ENCODE measurements around the gene MATK.
"Not testable (repeated sequence)": the region's sequence is repeated elsewhere in the genome, so short reads cannot be mapped to it uniquely, and the experiment has no call there.

MATK gene

DNA sequence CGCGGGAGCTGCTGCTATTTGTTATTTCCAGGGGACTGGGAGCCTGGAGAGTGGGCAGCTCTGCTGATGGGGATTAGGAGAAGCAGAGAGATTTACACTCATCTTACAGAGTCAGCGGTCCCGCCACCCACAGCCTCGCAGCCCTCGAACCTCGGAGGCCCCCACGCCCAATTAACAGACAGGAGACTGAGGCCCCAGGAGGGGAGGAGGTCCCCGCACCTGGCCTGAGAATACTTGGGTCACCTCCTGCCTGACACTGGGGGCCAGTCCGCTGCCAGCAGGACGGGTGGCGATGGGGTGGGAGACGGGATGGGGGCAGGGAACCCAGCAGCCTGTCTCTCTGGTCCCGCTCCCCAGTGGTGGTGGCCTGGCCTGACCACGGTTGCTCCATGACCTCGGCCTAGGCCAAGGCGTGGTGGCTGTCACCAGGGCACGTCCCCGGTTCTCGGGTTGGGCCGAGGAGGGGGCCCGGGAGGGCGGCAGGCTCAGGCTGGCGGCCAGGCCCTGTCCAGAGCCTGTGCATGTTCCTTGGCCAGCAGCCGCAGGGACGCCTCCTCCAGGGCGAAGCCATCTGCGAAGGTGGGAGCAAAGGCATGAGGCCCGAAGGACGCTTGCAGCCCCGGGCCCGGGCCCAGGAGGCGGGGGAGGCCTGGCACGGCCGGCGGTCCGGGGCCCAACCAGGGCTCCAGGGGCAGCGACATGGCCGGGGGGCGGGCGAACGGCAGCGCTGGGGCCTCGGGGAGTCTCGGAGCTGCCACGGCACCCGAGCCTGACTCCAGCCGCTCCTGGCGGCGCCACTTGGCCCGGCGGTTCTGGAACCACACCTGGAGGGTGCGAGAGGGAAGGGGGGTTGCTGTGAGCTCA lies 15.8 kb downstream of the MATK start:
- DNase-seq (ENCODE audit: low read depth): no peak

DNA sequence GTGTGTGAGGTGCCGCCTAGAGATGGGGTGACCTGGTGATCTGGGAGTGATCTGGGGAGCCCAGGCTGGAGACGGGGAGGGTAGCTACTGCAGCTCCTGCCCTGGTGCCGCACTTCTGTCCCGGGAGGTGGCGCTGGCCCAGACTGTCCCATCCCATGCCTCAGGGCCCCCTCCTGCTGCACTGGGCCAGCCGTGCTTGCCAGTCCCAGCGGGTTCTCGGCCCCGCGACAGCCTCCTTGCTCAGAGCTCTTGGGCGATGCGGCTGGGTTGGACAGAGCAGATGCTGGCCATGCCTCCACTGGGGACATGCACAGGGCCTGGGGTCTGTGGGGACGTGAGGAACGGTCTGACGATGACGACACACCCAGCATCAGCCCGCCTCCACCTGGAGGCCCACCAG lies 16.7 kb downstream of the MATK start:
- DNase-seq (ENCODE audit: low read depth): no peak

DNA sequence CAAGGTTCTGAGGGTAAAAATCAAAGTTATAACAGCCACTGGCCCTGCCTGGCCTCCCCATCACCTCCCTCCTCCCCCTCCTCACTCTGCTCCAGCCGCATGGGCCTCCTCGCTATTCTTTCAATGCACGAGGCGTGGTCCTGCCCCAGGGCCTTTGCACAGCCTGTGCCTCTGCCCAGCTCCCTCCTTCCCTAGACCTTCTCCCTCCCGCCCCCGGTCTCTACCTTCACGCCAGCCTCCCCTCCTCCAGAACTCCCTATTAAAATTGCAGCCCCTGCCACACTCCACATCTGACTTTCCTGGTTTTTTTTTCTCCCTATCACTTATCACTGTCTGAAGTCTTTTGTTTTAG lies 17.5 kb downstream of the MATK start:
- no peak for DNase-seq (ENCODE audit: low read depth)

DNA sequence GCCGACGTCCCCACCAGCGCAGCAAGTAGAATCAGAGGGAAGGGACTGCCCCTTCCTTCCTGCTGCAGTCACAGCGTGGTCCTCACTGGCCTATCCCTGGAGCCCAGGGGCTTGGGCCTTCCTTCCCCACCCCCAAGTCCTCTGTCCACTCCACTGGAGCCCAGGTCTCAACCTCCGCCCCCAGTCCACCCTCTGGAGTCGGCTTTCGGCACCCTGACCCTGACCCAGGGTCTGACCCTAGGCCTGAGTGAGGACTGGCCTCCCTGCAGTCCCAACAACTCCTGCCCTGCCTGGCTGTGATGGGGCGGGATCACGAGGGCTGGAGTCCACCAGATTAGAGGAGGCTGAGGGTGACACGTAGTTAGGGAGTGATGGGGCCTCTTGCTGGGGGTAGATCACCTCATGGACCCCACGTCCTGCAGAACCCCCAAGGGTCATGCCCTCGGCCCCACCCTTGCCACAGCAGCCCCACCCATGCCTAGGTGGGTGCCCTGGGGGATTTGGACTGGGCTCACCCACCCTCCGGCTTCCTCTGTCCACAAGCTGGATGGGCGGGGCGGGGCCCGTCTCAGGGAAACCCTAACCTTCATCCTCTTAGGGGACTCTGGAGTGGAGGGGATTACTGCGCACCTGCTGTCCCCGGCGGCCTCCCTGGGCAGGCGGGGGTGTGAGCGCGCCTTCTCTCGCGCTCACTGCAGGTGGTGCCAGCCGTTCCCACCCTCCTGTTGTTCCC lies 18.0 kb downstream of the MATK start:
- no peak for DNase-seq (ENCODE audit: low read depth)

DNA sequence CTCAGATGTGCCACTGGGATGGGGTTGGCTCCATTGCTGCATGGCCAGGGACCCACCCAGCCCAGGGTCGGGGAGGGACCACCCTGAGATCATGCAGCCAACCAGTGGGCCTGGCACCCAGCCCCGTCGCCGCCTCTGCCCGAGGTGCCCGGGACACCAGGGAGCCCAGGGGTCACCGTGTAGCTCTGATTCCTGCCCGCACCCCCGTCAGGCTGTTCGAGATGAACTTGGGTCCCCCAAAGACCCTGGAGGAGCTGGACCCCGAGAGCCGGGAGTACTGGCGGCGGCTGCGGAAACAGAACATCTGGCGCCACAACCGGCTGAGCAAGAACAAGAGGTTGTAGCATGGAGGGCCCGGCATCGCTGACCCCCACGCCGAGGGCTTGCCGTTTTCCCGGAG lies 19.1 kb downstream of the MATK start:
- DNase-seq (ENCODE audit: low read depth): no peak

DNA sequence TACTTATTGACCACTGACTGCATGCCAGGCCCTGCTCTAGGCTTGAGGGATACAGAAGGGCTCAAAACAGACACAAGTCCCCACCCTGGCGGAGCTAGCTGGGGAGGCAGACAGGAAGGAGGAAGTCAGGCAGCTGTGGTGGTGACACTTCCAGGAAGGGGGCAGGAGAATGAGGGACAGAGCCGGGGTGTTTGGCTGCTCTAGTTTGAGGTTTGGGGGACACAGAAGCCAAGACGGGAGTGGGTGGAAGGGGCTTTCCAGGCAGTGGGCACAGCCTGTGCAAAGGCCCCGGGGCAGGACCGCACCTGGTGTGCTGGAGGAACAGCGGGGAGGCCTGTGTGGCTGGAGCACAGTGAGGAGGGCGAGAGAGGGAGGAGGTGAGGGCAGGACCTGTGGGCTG lies 19.7 kb downstream of the MATK start:
- no peak for DNase-seq (ENCODE audit: low read depth)

DNA sequence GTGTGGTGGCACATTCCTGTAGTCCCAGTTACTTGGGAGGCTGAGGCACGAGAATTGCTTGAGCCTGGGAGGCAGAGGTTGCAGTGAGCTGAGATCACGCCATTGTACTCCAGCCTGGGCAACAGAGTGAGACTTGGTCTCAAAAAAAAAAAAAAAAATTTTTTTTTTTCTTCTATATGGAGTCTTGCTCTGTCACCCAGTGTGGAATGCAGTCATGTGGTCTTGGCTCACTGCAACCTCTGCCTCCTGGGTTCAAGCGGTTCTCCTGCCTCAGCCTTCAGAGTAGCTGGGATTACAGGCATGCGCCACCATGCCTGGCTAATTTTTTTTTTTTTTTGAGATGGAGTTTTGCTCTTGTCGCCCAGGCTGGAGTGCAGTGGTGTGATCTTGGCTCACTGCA lies 20.4 kb downstream of the MATK start:
- not testable (repeated sequence) for DNase-seq (ENCODE audit: low read depth)

DNA sequence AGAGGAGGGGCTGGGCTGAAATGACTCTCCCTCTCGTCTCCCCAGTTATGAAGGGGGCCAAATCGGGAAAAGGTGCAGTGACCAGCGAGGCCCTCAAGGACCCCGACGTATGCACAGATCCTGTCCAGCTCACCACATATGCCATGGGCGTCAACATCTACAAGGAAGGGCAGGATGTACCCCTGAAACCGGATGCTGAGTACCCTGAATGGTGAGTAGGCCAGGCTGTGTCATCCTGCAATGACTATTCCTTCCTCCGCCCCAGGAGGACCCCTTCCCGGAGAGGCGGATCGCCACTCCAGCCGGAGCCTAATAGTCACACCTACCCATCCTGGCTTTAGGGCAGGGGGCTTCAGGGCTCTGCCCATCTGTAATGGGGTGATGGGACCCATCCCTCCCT lies 21.1 kb downstream of the MATK start:
- DNase-seq (ENCODE audit: low read depth): no peak

DNA sequence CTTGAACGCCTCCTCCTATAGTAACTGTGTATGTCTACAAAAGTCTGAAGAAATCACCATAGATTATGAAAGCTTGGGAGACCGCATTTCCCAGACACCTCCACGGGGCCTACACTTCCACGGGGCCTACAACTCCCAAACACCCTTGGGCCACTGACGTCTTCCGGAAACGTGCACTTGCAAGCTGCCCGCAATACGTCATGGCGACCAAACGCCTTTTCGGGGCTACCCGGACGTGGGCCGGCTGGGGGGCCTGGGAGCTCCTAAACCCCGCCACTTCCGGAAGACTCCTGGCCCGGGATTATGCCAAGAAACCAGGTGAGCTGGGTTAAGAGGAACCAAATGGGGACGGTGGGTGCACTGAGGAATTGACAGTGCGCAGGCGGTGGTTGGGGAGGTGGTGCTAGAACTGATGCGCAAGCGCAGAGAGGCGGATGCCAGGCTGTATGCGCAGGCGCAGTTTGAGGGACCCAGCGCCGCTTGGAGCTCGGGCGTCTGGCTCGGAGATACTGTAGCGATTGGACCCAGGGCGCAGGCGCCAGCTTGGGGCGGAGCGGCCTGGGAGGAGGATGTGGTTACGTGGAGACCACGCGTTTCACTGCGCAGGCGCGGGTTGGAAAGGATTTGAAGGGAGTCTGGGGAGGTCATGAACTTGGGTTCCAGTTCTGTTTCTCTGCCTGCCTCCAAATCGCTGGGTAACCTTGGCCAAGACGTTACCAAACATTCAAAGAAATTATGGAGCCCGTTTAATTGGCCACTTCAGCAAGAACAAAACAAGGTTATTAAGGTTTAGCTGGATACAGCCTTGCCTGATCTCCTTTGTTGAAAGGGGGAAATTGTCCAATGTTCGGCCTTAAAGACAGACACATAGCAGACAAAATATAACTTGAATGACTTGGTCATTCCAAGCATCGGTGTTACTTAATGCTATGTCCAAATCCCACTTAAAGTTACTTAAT lies 23.4 kb downstream of the MATK start, which contains the start of gene MRPL54:
TSS of gene MRPL54 (plus strand) at position 182 of the 959 bp plus-strand sequence. CDS start at position 201, 19 bp downstream.
- DNase-seq (ENCODE audit: low read depth): peak; percentile 99

DNA sequence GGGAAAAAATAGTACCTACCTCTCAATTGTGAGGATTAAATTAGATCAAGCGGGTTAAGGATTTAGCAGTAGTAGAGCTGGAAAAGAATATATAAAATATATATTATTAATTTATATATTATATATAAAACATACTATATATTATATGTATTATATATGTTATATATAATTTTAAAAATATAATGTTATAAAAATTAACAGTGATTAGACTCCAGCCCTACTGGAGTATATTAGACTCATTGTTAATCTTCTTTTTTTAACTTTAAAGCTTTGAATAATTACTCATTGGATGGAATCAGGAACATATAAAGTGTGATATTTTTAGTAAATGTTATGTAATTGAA lies 24.1 kb downstream of the MATK start:
- DNase-seq (ENCODE audit: low read depth): no peak

DNA sequence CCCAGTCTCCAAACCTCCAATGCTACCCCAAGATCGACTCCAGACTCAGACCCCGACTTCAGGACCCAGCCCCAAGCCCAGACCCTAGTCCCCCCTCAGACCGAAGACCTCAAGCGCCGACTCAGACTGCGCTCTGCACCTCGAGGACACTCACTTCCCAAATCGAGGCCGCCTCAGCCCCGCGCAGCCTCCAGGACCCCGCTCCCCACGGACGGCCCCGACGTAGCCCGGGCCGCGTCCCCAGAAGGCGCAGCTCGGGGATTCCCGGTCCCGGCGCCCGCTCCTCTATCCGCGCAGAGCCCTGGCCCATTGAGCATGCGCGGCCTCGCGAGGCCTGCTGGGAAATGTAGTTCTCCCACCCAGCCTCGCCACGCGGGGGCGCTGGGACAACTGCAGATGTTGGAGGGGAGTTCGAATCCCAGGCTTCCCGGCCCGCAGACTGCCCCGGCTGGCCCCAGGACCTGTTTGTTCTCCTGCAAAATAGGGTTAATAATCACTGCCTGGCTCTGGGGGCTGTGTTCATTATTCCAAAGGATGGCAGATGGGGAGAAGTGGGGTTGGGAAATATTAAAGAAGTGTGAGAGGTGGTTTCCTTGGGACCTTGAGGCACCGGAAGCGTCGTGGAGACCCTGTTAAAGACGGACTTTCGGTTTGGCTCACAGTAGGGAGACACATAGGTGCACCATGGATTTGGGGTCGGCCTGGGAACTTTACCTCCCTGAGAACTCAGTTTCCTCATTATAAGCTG lies 24.6 kb downstream of the MATK start, which contains the start of gene APBA3:
TSS of gene APBA3 (minus strand) at position 311 of the 748 bp plus-strand sequence. CDS start 1,428 bp downstream, outside the sequence.
- DNase-seq (ENCODE audit: low read depth): peak; percentile 80

DNA sequence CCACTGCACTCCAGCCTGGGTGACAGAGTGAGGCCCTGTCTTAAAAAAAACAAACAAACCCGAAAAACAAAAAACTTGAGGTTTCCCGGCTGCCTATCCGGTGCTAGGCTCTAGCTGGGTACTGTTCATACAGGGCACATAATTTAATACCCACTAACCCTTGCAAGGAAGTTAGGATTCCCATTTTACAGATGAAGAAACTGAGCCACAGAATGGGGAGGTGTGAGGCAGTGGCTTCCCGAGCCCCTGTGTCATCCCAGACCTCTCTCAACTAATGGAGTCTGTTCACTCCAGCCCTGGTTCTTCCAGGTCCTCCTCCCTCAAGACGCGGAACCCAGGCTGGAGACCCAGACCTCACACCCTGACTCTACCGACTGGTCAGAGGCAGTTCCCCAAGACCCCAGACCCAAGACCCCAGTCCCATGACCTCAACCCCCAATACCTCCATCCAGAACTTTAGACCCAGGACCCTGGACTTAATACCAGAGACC lies 25.3 kb downstream of the MATK start:
- DNase-seq (ENCODE audit: low read depth): no peak

DNA sequence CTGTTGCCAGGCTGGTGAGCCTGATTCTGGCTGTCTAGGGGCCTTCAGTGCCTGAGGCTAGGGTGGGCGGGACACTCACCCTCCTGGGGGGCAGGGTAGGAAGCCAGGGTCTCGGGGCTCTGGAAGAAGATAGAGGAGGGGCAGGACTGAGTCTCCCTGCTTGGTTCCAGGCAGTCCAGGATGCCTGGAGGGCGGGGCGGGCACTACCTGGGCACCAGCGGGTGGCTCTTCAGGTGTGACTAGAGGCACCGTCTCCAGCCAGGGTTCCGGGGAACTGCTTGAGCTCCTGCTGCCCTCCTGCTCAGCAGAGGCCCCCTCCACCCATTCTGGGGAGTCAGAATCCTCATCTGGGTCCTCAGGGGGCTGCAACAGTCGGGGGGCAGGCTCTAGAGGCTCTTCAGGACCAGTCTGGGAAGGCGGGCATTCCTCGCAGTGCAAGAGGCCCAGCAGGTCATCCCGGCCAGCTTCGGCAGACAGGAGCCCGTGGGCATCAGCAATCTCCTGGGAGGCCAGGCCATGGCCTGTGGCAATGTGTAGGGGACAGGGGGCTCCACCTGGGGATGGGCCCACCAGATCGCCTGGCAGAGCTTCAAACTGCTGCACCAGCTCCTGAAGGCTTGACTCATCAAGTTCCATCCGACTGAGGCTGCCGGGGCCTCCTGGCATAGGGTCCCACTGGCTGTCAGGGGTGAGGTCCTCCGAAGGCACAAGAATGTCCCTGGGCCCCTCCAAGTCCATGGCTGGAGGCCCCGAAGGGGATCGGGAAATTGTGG lies 26.5 kb downstream of the MATK start:
- DNase-seq (ENCODE audit: low read depth): no peak

DNA sequence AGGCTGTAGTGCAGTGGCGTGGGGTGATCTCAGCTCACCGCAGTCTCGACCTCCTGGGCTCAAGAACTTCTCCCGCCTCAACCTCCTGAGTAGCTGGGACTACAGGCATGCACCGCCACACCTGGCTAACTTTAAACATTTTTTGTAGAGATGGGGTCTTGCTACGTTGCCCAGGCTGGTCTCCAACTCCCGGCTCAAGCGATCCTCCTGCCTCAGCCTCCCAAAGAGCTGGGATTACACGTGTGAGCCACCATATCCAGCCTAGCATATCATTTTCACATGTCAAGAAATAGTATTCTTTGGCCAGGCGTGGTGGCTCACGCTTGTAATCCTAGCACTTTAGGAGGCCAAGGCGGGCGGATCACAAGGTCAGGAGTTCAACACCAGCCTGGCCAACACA lies 27.9 kb downstream of the MATK start:
- DNase-seq (ENCODE audit: low read depth): not testable (repeated sequence)

DNA sequence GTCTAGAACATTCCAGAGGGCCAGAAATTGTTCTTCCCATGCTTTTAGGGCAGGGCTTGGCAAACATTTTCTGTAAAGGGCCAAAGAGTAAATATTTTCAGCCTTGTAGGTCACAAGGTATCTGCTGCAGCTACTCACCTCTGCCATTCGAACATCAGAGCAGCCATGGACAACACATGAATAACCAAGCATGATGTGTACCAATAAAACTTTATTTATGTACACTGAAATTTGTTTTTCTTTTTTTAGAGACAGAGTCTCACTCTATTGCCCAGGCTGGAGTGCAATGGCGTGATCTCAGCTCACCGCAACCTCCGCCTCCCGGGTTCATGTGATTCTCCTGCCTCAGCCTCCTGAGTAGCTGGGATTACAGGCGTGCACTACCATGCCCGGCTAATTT lies 28.5 kb downstream of the MATK start:
- DNase-seq (ENCODE audit: low read depth): not testable (repeated sequence)

DNA sequence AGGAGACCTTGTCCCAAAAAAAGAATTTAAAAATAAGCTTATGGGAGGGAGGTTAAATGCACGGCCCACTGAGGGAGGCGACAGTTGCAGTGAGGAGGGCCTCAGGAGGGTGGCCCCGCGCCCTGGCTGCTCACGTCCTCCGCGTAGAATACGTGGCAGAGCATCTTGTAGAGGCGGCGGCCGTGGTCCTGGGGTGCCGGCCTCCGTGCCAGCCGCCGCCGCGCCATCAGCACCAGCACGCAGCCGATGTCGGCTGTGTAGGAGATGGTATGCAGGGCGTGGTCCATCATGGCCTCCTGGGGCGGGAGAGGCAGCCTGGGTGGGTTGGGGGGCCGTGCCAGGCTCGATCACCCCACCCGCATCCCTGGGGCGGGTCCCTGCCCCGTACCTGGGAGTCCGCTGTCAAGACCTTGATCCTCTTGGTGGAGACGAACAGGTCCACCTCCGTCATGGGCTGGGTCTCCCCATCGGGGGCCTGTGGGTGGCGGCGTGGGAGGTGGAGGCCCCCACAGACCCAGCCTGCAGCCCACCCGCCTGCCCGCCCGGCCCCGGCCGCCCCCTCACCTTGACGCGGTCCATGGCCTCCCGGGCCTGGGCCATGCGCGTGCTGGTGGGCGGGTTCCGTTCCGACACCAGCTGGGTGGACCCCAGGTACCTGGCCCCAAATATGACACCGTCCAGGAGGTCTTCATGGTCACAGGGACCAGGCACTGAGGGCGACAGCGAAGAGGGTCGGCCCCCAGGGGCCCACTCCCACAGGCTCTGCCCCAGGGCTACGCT lies 32.4 kb downstream of the MATK start:
- DNase-seq (ENCODE audit: low read depth): no peak

DNA sequence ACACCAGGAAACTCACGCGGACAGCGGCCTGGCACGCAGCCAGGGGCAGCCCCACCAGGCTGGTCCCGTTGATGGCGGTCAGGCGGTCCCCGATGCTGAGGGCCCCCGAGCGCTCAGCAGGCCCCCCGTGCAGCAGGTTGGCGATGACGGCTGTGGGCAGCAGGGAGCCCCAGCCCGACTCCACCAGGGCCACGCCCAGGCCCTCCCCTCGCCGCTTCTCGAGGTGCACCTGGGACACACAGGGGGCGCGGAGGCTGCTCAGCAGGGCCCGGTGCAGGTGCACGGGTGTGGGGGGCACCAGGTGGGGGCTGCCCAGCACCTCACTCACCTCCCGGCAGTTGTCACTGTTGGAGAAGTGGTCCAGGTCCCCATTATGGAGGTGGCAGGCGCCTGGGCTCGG lies 33.7 kb downstream of the MATK start:
- no peak for DNase-seq (ENCODE audit: low read depth)

DNA sequence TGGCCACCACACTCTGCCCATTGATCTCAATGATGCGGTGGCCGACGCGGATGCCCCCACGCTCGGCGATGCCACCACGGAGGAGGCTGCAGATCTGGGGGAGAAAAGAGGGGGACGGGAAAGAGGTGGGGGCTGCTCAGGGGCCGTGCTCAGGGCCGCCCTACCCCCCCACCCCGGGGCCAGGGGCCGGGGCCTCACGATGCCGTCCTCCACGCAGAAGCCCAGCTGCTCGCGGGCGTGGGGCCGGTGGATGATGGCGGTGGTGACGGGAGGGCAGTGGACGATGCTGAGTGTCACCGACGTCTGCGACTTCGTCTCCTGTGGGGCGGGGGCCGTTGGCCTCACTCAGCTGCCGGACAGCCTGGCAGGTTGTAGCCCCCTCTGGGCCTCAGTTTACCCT lies 34.9 kb downstream of the MATK start:
- DNase-seq (ENCODE audit: low read depth): no peak

DNA sequence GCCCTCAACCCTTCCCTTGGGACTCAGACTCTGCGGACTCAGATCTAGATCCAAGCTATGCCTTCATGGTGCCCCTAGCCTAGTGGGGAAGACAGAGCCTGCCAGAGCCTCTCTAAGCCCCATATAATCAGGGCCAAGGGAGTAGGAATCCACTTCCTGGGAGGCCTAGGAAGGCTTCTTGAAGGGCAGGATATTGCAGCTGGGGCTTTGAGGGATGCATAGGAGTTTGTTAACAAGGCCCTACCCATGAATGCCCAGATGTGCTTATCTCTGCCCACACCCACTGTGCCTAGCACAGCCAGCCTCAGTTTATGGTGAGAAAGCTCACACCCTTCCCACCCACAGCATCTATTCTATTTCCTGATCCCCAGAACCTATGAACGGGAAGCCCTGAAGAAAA lies 36.0 kb downstream of the MATK start:
- DNase-seq (ENCODE audit: low read depth): no peak

DNA sequence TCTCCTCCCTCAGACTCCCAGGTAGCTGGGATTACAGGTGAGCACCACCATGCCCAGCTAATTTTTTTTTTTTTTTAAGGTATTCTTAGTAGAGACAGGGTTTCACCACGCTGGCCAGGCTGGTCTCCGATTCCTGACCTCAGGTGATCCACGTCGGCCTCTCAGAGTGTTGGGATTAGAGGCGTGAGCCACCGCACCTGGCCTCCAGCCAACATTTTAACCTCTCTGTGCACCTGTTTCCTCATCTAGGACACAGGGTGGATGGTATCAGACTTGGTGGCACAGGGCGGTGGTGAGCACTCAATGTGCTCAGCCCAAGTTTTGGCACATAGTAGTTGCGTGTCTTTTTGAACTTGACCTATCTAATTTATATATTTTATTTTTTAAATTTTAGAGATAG lies 37.2 kb downstream of the MATK start:
- DNase-seq (ENCODE audit: low read depth): no peak
